NCI-H1694 treated with DMSO at 0.1 percent for 48 hours (cell line): Measurements from ENCODE around the gene TMC1.
"Not testable (repeated sequence)": the region's sequence is repeated elsewhere in the genome, so short reads cannot be mapped to it uniquely, and the experiment has no call there.

Source experiments
- DNase-seq: peaks from one replicate; lab custom pipeline; 2025; lab: John Stamatoyannopoulos, UW

The TMC1 gene

DNA sequence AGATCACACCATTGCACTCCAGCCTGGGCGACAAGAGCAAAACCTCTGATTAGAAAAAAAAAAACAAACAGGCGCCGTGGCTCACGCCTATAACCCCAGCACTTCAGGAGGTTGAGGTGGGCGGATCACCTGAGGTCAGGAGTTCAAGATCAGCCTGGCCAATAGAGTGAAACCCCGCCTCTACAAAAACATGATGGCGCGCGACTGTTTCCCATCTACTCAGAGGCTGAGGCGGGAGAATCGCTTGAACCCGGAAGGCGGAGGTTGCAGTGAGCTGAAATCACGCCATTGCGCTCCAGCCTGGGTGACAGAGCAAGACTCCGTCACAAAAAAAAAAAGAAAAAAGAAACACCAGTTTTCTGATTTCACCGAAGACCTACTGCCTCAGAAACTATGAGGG lies at the start of gene TMC1:
TSS of gene TMC1 (plus strand) at position 193 of the 400 bp plus-strand sequence. CDS start 127,041 bp downstream, outside the sequence.
- DNase-seq = not testable (repeated sequence)

DNA sequence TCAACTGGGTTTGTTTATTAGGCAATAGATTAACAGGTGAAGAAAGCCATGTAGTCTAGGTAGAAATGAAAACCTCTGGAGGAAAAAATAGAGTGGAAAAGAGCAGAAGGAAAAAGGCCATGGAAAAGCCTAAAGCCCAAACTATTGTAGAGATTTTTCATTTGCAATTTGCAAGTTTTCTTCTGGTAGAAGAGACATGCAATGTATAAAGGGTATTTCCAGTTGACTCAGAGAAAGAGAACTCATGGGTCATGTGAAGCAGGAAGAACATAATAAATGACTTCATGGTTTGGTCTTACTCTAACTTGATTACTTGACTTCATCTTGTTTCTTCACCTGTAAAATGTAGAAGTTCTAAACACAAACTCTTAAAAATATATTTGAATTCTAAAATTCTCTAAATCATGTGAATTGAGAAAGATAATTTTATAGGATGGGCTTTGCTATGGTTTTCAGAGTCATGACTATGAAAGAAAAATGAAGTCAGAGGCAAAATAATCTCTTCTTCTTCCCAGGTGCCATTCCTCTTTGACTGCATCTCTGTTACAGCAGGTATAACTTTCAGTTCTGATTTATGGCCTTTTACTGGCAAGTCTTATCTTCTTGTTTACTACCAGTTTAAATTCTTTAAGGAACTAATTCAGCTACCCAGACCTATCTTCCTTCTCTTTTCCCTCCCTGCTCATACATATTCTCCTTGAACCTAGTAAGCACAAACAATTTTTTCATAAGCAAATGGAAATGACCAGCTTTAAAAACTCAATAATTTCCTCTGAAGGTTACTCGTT lies 47.7 kb upstream of the TMC1 start:
- DNase-seq = no peak

DNA sequence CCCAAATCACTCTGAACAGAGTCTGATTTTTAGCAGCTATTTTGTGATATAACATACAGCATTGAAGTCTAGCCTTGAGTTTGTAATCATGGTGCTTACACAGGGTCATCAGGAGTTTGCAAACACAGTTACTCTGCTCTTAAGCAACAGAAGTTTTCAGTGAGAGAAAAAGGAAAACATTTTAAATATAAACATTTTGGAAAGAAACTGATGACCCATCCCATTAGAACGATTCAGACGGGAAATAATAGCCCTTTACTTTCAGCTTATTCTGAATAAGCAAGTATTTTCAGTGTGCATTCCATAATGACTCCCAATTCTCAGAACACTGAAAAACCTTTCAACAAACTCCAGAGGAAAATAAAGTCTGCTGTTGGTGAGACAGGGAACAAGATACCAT lies 46.7 kb upstream of the TMC1 start:
- DNase-seq = no peak

DNA sequence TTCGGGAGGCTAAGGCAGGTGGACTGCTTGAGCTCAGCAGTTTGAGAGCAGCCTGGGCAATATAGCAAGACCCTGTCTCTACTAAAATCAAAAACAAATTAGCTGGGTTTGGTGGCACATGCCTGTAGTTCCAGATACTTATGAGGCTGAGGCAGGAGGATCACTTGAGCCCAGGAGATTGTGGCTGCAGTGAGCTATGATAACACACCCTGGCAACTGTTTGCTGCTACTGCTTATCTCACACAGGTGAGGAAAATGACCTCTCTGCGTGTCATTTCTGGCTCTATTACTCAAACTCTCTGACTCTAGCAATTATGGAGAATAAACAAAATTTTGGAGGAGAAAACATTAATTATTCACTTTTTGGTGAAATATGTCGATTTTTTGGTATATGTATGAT lies 45.3 kb upstream of the TMC1 start:
- DNase-seq = no peak

DNA sequence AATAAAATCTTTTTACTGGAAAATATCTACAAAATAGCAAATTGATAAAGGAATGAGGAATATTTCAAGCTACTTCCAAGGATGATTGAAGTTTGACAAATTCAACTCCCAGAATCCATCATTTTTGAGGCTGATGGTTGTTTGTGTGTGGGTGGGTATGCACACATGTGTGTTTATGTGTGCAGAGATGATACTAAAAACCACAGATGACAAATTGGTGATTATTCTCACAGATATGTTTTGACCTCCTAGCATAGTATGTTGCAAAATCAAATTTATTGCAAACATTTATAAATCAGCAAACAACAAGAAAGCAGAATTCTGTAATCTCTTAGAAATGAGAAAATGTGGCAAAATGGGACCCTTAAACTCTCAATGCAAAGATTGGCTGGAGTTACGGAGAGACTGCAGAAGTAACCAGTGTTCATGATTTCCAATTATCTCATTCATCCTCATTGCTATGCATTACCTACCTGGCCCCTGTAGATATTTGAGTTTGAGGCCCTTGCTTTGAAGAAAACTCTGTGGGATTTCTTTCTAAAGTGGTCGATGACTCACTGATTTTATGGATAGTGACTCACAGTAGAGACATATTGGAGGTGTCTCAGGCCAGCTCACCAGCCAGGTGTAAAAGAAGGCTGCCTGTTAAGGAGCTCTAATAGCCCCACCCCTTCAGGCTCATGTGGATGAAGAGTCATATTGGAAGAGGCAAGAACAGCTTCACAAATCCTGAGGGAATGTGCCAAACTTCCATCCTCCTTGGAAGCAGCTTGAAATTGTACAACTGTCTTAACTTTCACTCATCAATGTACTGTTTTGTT lies 44.6 kb upstream of the TMC1 start:
- no peak for DNase-seq

DNA sequence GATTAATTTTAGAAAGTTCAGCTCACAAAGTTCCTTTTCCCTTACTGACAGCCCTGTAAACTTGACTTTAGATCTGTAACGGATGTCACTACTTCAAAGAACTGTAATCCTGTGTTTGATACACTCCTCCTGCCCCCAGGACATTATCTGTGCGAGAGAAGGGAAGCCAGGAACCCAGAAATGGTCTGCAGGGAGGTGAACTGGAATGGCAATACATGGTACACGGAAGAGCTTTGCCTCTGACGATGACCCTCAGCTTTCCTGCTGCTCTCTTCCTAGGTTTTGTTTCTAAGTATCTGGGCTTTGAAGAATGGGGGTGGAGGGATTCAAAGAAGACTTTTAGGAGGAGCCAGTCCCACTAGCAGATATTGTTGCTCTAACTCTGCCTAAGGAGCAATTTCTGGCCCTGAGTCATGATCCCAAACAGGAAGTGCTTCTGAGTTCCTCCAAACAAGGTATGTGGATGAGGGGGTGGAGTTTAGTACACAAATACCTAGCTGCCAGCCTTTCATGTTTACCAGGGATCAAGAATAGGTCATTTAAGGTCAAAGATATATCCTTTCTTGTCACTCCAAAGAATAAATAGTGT lies 43.4 kb upstream of the TMC1 start:
- no peak for DNase-seq

DNA sequence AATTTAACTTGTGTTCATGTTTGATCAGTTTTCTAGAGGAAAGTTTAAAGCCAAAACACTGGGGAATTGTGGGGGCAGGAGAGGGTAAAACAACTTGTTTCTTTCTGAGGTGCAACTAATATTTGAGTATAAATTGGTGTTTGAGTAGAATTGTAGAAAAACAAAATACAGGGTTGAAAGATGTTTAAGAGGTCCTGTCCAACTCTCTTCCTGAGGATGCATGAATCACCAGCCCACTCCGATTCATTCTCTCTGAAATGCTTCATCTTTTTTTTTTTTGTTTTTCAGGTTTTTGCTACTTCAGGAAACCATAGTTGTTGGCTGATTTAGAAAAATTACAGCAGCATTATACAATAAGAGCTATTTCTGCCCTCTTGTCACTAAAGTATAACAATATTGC lies 42.4 kb upstream of the TMC1 start:
- no peak for DNase-seq

DNA sequence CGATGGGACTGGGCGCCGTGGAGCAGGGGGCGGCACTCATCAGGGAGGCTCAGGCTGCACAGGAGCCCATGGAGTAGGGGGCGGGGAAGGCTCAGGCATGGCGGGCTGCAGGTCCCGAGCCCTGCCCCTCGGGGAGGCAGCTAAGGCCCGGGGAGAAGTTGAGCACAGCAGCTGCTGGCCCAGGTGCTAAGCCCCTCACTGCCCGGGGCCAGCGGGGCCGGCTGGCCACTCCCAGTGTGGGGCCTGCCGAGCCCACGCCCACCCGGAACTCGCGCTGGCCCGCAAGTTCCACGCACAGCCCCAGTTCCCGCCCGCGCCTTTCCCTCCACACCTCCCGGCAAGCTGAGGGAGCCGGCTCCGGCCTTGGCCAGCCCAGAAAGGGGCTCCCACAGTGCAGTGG lies 41.1 kb upstream of the TMC1 start:
- DNase-seq = not testable (repeated sequence)

DNA sequence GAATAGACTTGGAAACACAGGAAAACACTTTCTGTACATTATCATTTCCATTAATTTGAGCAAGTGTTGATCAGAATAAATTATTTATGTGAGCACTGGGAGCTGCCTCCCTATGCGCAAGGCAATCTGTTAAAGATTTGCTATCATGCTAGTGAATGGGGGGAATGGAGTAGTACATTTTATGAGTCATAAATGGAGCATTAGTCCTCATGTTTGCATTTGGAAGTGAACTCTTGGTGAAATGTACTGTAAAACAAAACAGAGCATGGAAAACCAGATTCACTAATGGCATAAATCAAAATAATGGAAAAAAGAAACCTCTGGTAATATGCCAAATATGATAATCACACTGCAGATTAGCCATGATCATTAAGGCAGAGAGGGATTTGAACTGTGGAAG lies 40.5 kb upstream of the TMC1 start:
- DNase-seq = no peak

DNA sequence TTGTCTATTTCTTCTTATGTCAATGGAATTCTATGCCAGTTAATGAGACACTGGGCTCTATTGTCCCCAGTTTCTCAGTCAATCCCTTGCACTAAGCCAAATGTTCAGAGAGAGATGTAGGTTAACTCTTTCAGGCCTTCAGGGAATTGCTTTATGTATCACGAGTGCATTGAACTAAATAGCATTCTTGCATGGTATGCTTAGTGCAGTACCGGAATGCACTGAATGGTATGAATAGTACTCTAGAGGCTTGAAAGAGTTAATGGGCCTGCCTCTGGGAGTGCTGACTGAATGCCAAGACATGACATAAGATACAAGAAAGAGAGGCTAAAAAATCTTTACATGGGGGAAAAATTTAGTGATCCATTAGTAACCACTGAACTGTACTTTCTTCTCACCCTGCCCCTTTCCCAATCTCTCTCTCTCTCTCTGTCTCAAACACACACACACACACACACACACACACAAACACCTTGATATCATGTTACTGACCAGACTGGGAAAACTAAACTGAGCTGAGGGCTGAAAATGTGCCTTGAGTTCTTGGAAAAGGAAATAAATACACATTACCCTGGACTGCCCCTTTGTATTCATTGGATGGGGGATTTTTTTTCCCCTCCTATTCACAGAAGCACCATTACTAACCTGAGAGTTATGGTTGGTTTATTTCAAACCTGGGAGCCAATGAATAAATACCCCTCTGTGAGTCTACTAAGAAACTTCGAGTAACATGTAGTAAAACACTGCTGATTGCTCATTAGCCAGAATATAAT lies 35.4 kb upstream of the TMC1 start:
- DNase-seq = no peak

DNA sequence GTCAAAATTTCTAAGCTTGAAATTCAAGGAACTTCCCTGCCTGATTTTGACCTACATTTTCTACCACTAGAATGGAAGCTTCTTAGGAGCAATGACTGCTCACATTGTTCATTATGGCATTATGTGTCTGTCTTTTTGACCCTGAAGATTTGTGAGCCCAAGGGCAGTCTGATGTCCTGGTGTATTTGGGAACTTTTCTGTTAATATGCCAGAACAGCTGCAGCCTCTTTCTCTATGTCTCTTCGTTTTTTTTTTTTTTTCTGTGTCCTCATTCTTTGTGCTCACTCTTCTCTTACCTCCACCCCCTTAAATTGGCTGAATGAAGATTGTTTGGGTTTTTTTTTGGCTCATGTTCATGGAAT lies 34.8 kb upstream of the TMC1 start:
- DNase-seq = no peak

DNA sequence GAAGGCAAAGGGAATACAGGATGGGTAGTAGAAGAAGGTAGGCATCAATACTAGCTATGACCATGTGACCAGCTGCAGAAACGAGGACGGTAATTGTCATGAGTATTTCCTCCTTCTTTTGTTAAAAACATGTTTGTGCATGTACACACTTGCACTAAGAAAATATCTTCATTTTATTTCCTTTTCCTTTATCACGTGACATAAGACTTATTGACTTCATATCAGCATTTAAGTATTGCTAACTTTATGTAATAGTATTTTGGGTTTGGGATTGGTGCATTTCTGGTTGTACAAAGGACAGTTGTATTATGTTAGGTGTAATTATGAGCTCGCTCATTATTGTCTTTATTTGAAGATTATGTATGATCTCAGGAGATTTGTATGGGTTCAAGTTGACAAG lies 33.7 kb upstream of the TMC1 start:
- DNase-seq = not testable (repeated sequence)

DNA sequence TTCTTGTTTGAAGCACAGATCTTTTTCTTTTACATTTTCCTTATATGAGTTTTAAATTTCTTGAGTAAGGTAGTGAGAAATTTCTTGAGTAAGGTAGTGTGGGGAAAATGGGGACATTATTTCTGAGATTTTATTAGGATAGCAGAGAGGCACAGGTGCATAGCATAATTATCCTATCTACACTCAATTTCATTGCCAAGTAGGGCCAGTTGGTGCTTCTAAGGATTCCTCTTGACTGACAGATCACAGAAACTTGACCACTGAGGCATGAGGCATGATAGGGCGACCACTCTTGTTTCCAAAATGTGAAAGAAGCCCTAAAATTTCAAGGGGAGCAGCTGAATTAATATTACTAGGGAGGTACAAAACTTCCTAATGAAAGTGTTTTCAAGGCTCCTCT lies 31.4 kb upstream of the TMC1 start:
- no peak for DNase-seq

DNA sequence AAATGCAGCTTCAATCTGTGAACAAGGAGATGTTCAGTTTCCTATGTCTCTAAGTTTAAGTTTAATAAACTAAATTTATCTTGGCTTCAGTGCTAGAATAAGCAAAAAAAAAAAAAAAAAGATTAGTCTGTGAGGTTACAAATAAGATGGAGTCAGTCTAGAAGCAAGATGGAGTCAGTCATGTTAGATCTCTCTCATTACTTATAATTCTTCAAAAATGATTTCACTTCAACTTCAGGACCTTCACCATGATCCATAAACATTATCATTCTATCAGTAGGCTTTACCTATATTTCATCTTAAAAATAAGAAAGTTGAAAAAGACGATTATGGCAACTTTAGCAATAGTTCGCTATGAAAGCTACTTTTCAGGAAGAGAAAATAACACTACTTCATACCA lies 30.2 kb upstream of the TMC1 start:
- DNase-seq = no peak

DNA sequence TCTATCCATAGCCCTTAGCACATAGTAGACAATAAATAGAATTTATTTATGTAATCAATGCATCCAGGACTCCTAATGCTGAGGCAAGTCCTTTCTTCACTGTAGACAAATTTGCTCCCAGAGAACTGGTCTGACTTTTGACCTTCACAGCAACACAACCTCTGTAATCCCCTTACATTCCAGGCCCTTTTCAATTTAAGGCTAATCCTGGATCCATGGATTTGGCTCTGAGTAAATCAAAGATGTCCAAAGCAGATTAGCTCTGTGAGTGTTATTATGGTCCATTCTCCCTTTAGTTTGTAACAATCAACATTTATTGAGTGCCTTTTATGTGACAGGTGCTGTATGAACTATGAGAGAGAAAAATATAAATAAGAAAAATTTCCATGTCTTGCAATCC lies 27.4 kb upstream of the TMC1 start:
- DNase-seq = no peak

DNA sequence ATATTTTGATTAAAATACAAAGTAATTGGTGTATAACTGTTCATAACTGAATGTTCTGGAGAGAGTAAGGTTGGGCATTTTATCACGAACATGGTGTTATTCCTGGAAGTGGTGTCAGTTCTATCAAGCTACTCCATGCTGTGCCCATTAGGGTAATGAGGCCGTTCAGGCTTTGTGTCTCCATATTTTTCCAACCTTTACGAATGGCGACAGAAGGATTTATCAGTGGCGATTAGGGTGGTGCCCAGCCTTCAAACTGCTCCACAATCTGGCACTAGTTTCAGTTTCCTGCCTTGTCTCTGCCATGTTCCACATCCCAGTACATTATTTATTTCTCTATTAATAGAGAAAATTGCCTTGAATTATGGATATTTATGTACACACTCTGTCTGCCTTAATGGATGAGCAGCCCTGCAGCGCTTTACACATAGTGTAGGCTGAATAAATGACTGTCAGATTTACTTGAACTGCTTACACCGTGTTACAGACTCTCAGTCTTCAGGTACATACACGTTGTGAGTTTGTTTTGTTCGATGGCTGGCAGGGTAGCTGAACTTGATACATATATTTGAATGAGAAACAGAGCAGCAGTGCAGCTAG lies 23.9 kb upstream of the TMC1 start:
- DNase-seq = no peak

DNA sequence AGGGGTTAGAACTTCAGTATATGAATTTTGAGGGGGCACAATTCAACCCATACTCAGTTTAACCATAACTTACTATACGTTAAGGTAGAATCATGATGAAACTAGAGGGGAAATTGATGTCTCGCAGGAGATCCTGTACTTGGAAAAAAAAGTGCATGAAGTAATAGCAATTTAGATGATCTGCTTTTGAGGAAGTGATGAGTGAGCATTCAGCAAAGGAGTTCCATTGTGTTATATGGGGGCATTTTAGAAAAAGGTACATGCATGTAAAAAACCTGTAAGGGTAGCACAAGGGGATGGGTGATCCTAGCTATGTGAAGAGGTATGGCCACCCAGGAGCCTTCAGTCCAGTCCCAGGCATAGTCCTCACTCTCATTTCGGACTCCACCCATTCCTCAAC lies 14.8 kb upstream of the TMC1 start:
- no peak for DNase-seq

DNA sequence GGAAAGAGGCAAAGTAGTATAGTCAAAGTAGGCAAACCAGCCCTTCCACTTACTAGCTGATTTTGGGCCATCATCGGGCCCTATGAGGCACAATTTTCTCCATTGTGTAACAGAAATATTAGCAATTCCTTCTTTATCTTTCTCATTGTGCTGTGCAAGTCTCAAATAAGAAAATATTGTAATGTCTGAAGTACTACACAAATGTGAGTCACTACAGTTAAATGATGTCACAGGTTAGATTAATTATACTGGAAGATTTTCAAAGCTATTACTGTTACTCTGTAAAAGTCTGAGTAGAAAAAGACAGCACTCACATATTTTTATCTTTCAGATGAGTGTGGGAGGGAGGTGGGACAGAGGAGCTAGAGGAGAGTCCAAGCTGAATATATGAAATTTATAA lies 12.4 kb upstream of the TMC1 start:
- DNase-seq = no peak

DNA sequence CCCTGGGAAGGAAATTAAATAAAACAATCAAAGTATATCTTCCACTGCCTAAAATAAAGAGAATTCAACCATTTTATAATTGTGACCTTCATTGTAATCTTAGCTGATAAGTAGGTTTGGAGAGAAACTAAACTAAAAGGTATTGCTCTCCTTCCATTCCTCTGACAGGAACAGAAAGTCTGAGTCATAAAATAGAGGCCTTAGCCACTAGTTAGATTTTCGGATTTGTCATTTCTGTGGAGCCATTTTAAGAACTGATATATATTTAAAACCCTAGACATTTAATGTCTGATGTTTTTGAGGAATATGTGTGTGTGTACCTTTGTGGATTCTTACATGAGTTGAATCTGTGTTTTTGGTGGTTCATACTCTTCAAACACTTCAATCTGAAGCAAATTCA lies 11.8 kb upstream of the TMC1 start:
- no peak for DNase-seq

DNA sequence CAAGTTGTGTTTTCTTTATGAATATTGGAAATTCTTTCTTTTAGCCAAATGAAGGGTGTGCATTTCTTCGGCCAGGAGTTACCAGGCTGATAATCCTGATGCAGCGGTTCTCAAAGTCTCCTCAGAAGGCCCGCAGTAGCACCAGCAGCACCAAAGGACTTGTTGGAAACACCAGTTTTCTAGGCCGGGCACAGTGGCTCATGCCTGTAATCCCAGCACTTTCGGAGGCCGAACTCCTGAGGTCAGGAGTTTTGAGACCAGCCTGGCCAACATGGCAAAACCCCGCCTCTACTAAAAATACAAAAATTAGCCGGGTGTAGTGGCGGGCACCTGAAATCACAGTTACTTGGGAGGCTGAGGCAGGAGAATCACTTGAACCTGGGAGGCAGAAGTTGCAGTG lies 397 bp upstream of the TMC1 start:
- DNase-seq = not testable (repeated sequence)

DNA sequence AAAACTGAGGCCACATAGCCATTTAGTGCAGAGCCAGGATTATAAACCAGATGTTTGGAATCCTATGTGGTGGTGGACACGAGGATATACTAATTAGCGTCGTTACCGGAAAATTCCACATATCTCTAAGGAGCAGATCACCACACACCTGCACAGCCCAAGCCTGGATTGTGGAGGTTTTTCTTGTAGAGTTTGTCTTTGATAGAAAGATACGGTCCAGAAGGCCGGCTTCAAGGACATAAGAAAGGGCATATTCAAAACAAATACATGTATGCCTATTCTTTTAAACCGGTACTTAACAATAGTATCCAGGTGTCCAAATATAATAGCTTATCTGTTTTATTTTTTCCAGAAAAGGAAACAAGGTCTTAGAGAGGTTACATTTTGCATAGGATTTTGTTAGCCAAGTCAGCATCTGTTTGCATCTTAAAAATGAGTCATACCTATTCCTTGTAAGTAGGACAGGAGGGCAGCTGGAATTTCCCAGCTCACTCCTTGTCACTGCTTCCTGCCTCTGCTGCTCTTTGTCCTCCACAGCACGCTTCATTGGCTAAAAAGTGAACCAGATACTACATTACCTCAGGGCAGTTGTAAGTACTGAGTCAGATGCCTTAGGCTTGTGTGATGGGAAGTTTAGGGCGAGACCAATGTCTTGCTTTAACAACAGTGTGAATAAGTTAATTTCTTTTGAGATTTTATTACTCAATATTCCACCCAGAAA lies 3.6 kb downstream of the TMC1 start:
- no peak for DNase-seq
